Measurements from ENCODE around the gene CDC42BPA.

CDC42BPA gene

DNA sequence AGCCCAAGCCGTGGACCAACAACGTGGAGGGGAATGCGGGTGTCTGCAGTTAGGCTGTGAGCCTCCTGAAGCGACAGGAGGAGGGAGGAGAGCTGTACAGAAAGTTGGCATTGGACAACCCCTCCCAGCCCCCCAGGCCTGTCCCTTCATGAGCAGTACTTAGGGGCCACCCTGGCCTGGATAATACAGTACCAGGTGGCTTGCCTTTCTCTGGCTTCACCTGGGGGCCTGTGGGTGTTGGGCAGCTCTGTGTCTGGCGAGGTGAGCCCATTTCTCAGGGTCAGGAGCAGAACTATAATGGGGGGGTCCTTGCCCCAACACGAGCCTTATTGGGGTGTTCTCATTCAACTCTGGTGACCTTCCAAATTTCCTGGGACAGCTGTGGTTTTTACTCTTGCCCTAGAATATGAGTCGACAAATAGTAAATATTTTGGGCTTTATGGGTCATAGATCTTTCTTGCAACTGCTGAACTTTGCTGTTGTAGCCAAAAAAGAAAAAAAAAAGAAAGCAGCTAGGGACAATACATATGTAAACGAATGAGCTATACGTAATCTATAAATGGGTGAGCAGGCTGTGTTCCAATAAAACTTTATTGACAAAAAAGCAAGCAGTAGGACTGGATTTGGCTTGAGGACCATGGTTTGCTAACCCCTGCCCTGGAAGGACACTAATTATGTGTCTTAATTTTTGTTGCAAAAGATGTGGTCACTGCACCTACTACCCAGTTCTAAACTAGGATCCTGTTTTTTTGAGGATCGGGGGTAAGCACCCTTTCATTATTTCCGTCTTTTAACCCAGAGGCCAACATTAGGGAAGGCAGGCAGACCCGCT is 366.8 kb downstream of the CDC42BPA start:
- no peak for DNase-seq

GRCh38 chr1:226950871-226951270 is 367.4 kb downstream of the CDC42BPA start:
- no peak for DNase-seq

- DNase-seq, result no peak
These were observed 368.0 kb downstream of the CDC42BPA start for GRCh38 chr1:226950316-226950715.

GRCh38 chr1:226949401-226949800 is 368.9 kb downstream of the CDC42BPA start:
- DNase-seq, result no peak

DNA sequence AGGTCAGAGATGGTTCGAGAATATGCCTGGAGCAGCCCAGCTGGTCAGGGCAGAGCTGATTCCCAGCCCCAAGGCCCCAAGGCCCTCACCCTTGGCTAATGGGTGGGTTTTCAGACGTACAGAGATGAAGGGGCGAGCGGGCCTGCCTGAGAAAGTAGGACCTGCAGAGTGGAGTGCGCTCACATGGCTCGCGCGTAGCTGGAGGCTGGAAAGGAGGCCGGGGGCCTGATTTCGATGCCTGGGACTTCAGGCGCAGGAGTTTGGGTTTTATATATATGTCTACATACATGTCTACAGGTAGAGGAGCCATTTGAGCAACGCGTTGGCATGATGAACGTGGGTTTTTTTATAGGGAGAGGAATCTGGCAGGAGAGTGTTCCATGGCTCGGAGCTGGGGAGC is 369.3 kb downstream of the CDC42BPA start:
- no peak for DNase-seq

- DNase-seq, result no peak
These were observed 369.8 kb downstream of the CDC42BPA start for GRCh38 chr1:226948480-226948879.

- DNase-seq, result no peak
These were observed 370.2 kb downstream of the CDC42BPA start for GRCh38 chr1:226948051-226948450.

GRCh38 chr1:226946841-226947240 is 371.5 kb downstream of the CDC42BPA start:
- DNase-seq, result no peak

DNA sequence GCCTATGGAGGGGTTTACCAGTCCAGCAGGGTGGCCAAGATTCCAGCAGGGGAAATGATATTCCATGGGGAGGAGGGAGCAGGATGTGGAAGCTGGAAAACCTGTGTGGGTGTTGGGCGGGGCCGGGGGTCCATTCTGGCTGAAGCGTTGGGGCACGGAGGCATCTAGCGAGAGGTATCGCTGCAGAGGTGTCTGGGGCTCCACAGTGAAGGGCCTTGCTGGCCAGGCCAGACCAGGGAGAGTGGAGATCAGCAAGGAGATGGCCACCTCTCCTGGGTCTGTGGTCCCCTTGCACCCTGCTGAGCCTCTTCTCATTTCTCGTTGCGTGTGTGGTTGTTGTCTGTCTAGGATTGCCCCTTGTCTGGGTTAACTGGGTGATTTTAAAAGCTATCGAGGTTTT is 372.0 kb downstream of the CDC42BPA start:
- no peak for DNase-seq

GRCh38 chr1:226945858-226946245 is 372.4 kb downstream of the CDC42BPA start:
- no peak for DNase-seq

GRCh38 chr1:226945106-226945857 is 373.0 kb downstream of the CDC42BPA start:
- no peak for DNase-seq

GRCh38 chr1:226943927-226944326 is 374.4 kb downstream of the CDC42BPA start:
- DNase-seq, result no peak

- DNase-seq, result no peak
These were observed 375.1 kb downstream of the CDC42BPA start for GRCh38 chr1:226943156-226943555.

GRCh38 chr1:226942392-226942791 is 375.9 kb downstream of the CDC42BPA start:
- DNase-seq, result no peak

DNA sequence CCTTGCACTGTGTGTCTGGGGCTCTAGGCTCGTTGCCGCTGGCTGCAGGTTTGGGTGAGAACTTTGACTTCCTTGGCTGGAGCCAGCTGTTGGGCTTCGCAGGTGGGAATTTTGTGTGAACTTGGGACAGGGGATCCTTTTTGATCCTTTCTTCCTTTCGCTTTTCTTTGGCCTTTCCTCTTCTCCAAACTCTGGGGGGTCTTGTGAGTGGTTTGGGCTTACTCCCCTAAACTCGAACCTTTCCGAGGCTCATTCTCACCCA is 377.6 kb downstream of the CDC42BPA start:
- DNase-seq, result no peak

DNA sequence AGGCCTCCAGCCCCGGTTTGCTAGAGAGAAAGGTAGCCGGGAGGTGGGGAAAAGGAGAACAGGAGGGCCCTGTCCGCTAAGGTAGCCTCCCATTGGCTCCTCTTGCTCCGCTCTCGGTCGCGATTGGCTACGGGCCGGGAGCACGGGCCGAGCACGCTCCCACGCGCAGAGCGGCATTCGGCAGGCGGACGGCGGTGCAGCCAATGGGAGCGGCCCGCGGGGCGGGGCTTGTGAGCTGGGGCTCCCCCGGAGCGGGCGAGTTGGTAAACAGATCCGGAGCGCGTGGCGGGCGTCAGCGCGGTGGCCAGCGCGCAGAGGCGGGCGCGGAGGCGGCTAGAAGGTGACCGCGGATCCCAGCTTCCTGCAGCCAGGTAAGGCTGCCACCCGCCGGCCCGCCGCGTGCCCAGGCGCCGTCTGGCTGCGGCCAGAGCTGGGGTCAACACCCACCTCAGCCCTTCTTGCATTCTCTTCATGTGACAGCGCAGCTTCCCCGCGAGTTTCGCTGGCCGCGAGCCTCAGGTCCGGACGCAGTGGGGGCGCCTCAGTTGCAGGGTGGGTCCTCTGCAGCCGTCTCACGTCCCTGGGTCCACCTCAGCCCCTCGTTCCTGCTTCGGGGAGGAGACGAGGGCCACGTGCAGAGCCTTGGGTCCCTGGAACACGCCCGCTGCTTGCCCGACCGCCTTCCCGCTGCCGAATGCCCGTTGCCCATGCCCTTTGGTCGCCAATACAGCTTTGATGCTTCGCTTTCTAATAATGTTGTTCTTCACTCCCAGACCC is 378.1 kb downstream of the CDC42BPA start, which contains the start of gene COQ8A:
Gene COQ8A (plus strand): TSS at position 266 of the 777 bp plus-strand sequence. CDS start 21,092 bp downstream, outside the sequence.
- peak; percentile 93 to 100 (median 99) for DNase-seq
